Measurements from ENCODE around the gene EXT2. TPM values are rescaled to one million over a fixed set of nuclear protein-coding genes. Genes with fewer than 3 reads are reported as not detected.
A peak's percentile ranks its signal among the peaks of the same experiment; 100 is the strongest.

EXT2 gene
- total and polyA plus RNA-seq, 2 experiments from 2014 or later, result 15.9 to 48.6 TPM

- no peaks in the 10 kb centered on the region for H3K36me3 Mint-ChIP-seq (ENCODE audit: low read depth)
- H3K27me3 Mint-ChIP-seq (ENCODE audit: insufficient read depth, low read depth, poor library complexity), result no peaks in the 10 kb centered on the region
- peak overlapping the region; percentile 30; the same call in 1 of the 2 replicates for H3K27ac ChIP-seq (ENCODE audit: low read depth)
- no peaks in the 10 kb centered on the region for H3K9me3 Mint-ChIP-seq
- H3K27ac Mint-ChIP-seq, result no peak overlapping the region; the same call in 1 of the 2 replicates
- no peak for ATAC-seq
- peaks cover 23% of the 10 kb centered on the region for H3K4me1 Mint-ChIP-seq
- H3K4me1 ChIP-seq (ENCODE audit: insufficient read depth), result peaks cover 14% of the 10 kb centered on the region
- H3K79me2 ChIP-seq (replicated peaks; ENCODE audit: insufficient read depth), result 0 out of 2 replicates have a peak, but pooled peaks cover 5% of the 10 kb centered on the region
- no peak overlapping the region for H3K4me2 ChIP-seq
- no peak for TF ChIP-seq EZH2 (IDR thresholded peaks at IDR 0.05; ENCODE audit: low read depth, unreplicated experiment)
- no peak for TF ChIP-seq ZNF462 (CRISPR knock-in tag; IDR thresholded peaks at IDR 0.05)
- TF ChIP-seq POLR2AphosphoS5 (IDR thresholded peaks at IDR 0.05; ENCODE audit: low read depth), result no peak
- TF ChIP-seq REST (IDR thresholded peaks at IDR 0.05; ENCODE audit: unreplicated experiment), result no peak
- no peak for TF ChIP-seq ZNF331 (CRISPR knock-in tag; IDR thresholded peaks at IDR 0.05; ENCODE audit: low read depth)
- TF ChIP-seq EZH2phosphoT487 (IDR thresholded peaks at IDR 0.05; ENCODE audit: unreplicated experiment), result no peak
- no peak for TF ChIP-seq CREB1 (CRISPR knock-in tag; IDR thresholded peaks at IDR 0.05; ENCODE audit: low read depth)
- TF ChIP-seq ZNF114 (CRISPR knock-in tag; IDR thresholded peaks at IDR 0.05), result no peak
- TF ChIP-seq NANOG (IDR thresholded peaks at IDR 0.05; ENCODE audit: borderline replicate concordance), result no peak
- TF ChIP-seq, protein P1, sequence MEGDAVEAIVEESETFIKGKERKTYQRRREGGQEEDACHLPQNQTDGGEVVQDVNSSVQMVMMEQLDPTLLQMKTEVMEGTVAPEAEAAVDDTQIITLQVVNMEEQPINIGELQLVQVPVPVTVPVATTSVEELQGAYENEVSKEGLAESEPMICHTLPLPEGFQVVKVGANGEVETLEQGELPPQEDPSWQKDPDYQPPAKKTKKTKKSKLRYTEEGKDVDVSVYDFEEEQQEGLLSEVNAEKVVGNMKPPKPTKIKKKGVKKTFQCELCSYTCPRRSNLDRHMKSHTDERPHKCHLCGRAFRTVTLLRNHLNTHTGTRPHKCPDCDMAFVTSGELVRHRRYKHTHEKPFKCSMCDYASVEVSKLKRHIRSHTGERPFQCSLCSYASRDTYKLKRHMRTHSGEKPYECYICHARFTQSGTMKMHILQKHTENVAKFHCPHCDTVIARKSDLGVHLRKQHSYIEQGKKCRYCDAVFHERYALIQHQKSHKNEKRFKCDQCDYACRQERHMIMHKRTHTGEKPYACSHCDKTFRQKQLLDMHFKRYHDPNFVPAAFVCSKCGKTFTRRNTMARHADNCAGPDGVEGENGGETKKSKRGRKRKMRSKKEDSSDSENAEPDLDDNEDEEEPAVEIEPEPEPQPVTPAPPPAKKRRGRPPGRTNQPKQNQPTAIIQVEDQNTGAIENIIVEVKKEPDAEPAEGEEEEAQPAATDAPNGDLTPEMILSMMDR (conservative IDR thresholded peaks at IDR 0.05; ENCODE audit: low read depth in 2 of 2), result no peak
- TF ChIP-seq STAT1 (IDR thresholded peaks at IDR 0.05; ENCODE audit: unreplicated experiment), result no peak
- no peak for TF ChIP-seq JUNB (IDR thresholded peaks at IDR 0.05; ENCODE audit: unreplicated experiment)
- TF ChIP-seq, protein P2, sequence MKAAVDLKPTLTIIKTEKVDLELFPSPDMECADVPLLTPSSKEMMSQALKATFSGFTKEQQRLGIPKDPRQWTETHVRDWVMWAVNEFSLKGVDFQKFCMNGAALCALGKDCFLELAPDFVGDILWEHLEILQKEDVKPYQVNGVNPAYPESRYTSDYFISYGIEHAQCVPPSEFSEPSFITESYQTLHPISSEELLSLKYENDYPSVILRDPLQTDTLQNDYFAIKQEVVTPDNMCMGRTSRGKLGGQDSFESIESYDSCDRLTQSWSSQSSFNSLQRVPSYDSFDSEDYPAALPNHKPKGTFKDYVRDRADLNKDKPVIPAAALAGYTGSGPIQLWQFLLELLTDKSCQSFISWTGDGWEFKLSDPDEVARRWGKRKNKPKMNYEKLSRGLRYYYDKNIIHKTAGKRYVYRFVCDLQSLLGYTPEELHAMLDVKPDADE (IDR thresholded peaks at IDR 0.05), result no peak
- H3F3A ChIP-seq (replicated peaks; ENCODE audit: low read depth), result no peaks in the 10 kb centered on the region
- H4K20me1 ChIP-seq (replicated peaks; ENCODE audit: insufficient read depth), result no peaks in the 10 kb centered on the region; the same call in 1 of the 2 replicates
- no peaks in the 10 kb centered on the region for H3K9me2 ChIP-seq (ENCODE audit: insufficient read depth)
- H3K36me3 ChIP-seq (ENCODE audit: insufficient read depth), result no peaks in the 10 kb centered on the region
- no peak overlapping the region for H2AFZ ChIP-seq
- no peaks in the 10 kb centered on the region for H3K27me3 ChIP-seq (ENCODE audit: insufficient read depth)
- H3K4me3 Mint-ChIP-seq, result no peak overlapping the region
- no peak overlapping the region for H3K4me3 ChIP-seq
- DNase-seq (ENCODE audit: low spot score), result no peak
Observed at GRCh38 chr11:44179173-44179572, 83.7 kb downstream of the EXT2 start.
